ENCODE results near the gene ADD1. TPM values are rescaled to one million over a fixed set of nuclear protein-coding genes. Genes with fewer than 3 reads are reported as not detected.

Gene ADD1
- total RNA-seq, 1 donor from 2014 or later, result 274 TPM

GRCh38 chr4:2847302-2847871, 3.7 kb downstream of the ADD1 start:
- Mint-ChIP-seq H3K27ac (ENCODE audit: unreplicated experiment) (no peak overlapping the region), H3K4me3 (ENCODE audit: unreplicated experiment) (no peak overlapping the region), H3K36me3 (ENCODE audit: unreplicated experiment) (no peaks in the 10 kb centered on the region), H3K27me3 (ENCODE audit: unreplicated experiment) (no peaks in the 10 kb centered on the region), H3K9me3 (ENCODE audit: unreplicated experiment) (no peaks in the 10 kb centered on the region), H3K4me1 (ENCODE audit: unreplicated experiment) (peaks cover 70% of the 10 kb centered on the region)
- DNase-seq (ENCODE audit: extremely low spot score, unreplicated experiment), result no peak
- TF ChIP-seq CTCF (IDR thresholded peaks at IDR 0.05), result no peak

GRCh38 chr4:2848449-2848848, 4.8 kb downstream of the ADD1 start:
- Mint-ChIP-seq H3K27me3 (ENCODE audit: unreplicated experiment) (no peaks in the 10 kb centered on the region), H3K9me3 (ENCODE audit: unreplicated experiment) (no peaks in the 10 kb centered on the region), H3K4me1 (ENCODE audit: unreplicated experiment) (peaks cover 71% of the 10 kb centered on the region), H3K36me3 (ENCODE audit: unreplicated experiment) (no peaks in the 10 kb centered on the region), H3K27ac (ENCODE audit: unreplicated experiment) (no peak overlapping the region), H3K4me3 (ENCODE audit: unreplicated experiment) (no peak overlapping the region)
- TF ChIP-seq CTCF (IDR thresholded peaks at IDR 0.05), result no peak
- DNase-seq (ENCODE audit: extremely low spot score, unreplicated experiment), result no peak

GRCh38 chr4:2849267-2850152, 5.9 kb downstream of the ADD1 start:
- peaks cover 5% of the 10 kb centered on the region for H3K36me3 Mint-ChIP-seq (ENCODE audit: unreplicated experiment)
- peak overlapping the region; percentile 33 for H3K4me3 Mint-ChIP-seq (ENCODE audit: unreplicated experiment)
- no peak for TF ChIP-seq CTCF (IDR thresholded peaks at IDR 0.05)
- H3K9me3 Mint-ChIP-seq (ENCODE audit: unreplicated experiment), result no peaks in the 10 kb centered on the region
- peak overlapping the region; percentile 59 for H3K27ac Mint-ChIP-seq (ENCODE audit: unreplicated experiment)
- H3K4me1 Mint-ChIP-seq (ENCODE audit: unreplicated experiment), result peaks cover 69% of the 10 kb centered on the region
- no peak for DNase-seq (ENCODE audit: extremely low spot score, unreplicated experiment)
- no peaks in the 10 kb centered on the region for H3K27me3 Mint-ChIP-seq (ENCODE audit: unreplicated experiment)

GRCh38 chr4:2850966-2851798, 7.5 kb downstream of the ADD1 start:
- no peak for DNase-seq (ENCODE audit: extremely low spot score, unreplicated experiment)
- H3K27ac Mint-ChIP-seq (ENCODE audit: unreplicated experiment), result peak overlapping the region; percentile 31
- H3K4me1 Mint-ChIP-seq (ENCODE audit: unreplicated experiment), result peaks cover 59% of the 10 kb centered on the region

More at GRCh38 chr4:2850966-2851798, 7.5 kb downstream of the ADD1 start:
- TF ChIP-seq CTCF (IDR thresholded peaks at IDR 0.05), result no peak
- no peak overlapping the region for H3K4me3 Mint-ChIP-seq (ENCODE audit: unreplicated experiment)
- H3K27me3 Mint-ChIP-seq (ENCODE audit: unreplicated experiment), result no peaks in the 10 kb centered on the region
- no peaks in the 10 kb centered on the region for H3K9me3 Mint-ChIP-seq (ENCODE audit: unreplicated experiment)
- H3K36me3 Mint-ChIP-seq (ENCODE audit: unreplicated experiment), result peaks cover 11% of the 10 kb centered on the region

Measured in osteocyte (in vitro differentiated cells).